HG02973 (cell line): ENCODE data around the gene NUBP1.
"Not testable (repeated sequence)": the region's sequence is repeated elsewhere in the genome, so short reads cannot be mapped to it uniquely, and the experiment has no call there.

Experiments used
- ATAC-seq: cut with Tn5 transposase; IDR thresholded peaks from one replicate; pipeline ENCODE4 v1.9.1; 2021; ENCODE audit warnings: moderate library complexity; ENCODE audit not compliant: unreplicated experiment

NUBP1 gene

GRCh38 chr16:10750793-10751192 is 7.2 kb downstream of the NUBP1 start:
- no peak for ATAC-seq

- ATAC-seq: no peak
Observed at GRCh38 chr16:10751291-10751697, 7.7 kb downstream of the NUBP1 start.

DNA sequence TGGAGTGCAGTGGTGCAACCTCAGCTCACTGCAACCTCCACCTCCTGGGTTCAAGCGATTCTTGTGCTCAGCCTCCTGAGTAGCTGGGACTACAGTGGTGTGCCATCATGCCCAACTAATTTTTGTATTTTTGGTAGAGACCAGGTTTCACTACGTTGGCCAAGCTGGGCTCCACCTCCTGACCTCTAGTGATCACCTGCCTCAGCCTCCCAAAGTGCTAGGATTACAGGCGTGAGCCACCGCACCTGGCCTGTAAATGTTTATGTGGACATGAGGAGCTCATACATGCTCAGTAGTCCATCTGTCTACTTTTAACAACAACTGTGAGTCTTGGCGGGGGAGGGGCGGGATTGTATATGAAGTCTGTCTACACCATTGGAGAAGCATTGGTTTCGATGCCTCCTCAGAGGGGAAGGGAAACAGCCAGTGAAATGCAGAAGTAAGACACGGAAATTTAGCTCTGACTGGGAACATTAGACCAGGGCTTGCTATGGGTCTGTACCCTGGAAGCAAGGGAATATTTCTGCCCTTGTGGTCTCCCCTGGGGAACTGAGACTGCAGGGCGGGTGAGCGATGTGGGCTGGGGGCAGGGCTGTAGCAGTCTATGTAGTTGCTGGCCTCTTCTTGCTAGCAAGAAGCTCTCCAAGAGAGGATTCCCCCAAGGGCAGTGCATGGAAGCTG is 9.3 kb downstream of the NUBP1 start:
- ATAC-seq: no peak

GRCh38 chr16:10753670-10754069 is 10.0 kb downstream of the NUBP1 start:
- ATAC-seq: no peak

GRCh38 chr16:10754941-10755340 is 11.3 kb downstream of the NUBP1 start:
- ATAC-seq: no peak

DNA sequence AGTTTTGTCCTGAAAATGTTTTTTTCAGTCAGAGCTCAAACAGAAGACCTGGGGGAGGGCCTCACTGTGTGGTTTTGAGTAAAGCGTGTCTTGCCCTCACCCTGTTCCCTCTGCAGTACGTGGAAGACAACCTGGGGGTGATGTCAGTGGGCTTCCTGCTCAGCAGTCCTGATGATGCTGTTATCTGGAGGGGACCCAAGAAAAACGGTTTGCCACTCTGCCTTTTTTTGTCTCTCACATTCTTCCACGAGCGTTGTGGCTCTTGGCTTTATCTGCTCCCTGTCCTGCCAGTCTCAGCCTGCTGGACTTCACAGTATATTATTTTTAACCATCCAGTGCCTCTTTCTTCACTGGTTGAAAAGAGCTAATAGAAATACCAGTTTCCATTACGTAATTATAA is 12.9 kb downstream of the NUBP1 start:
- no peak for ATAC-seq

GRCh38 chr16:10760858-10761257 is 17.2 kb downstream of the NUBP1 start:
- no peak for ATAC-seq

- ATAC-seq: no peak
Observed at GRCh38 chr16:10761373-10761772, 17.7 kb downstream of the NUBP1 start.

DNA sequence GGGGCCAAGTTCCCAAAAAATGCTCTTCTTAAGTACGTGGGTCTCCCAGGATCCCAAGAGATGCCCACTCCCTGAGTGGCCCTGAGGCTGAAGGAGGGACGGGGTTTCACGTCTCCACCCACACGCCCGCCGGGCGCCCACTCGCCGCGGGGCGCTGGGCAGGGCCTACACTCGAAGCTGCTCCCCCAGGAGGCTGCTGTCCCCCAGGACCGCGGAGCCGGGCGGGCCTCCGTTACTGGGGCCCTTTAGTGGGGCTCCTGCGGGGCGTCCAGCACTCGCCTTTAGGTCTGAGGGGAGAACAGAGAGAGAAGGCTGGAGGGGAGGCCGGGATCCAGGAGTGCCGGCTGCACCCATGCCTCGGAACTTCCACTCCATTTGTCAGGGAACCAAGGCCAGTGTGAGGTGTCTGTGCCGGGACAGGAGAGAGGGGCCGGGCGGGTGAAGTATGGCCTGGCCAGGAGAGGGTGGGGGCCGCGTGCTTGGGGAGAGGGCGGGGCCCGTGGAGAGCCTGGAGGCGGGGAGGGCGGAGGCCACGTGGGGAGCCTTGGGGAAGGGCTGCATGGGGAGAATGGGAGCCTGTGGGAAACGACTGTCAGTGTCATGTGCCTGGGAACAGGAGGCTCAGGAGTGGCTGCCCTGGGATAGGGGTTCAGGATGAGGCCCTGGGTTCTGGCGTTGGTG is 18.8 kb downstream of the NUBP1 start:
- no peak for ATAC-seq

- ATAC-seq: no peak
Observed at GRCh38 chr16:10763456-10763855, 19.8 kb downstream of the NUBP1 start.

GRCh38 chr16:10765772-10766171 is 22.1 kb downstream of the NUBP1 start:
- no peak for ATAC-seq

DNA sequence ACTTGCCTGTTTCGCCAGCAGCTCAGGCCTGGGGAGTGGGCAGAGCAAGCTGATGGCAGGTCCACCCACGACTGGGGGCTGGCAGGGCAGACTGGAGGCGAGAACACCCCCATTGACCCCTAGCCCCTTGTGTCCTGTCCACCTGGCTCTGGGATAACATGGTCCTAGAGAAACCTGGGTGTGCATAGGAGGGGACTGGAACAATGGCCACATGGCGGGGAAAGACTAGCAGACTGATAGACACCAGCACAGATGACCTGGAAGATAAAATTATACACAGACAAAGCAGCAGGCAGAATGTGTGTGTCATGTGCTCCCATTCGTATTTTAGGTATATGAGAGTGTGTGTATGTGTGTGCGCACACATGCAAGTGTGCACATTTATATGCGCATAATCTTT is 23.5 kb downstream of the NUBP1 start:
- no peak for ATAC-seq

DNA sequence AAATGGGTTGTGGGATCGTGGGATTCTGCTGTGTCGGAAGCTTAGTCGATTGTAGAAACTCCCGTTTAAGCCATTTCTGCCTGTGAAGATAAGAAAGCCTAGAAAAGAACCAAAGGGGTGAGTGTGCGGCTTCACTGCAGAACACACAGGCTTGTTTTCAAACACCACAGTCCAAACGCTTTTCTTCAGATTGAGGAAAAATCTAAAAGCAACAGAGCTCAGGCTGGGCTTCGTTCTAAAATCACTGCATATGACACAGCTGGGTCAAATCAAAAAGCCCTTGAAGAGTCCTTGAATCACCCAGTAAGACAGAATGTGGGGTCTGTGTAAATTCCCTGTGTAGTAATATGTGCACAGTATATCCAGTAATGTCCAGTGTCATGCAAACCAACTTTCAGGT is 25.7 kb downstream of the NUBP1 start:
- no peak for ATAC-seq

GRCh38 chr16:10770907-10771306 is 27.3 kb downstream of the NUBP1 start:
- no peak for ATAC-seq

DNA sequence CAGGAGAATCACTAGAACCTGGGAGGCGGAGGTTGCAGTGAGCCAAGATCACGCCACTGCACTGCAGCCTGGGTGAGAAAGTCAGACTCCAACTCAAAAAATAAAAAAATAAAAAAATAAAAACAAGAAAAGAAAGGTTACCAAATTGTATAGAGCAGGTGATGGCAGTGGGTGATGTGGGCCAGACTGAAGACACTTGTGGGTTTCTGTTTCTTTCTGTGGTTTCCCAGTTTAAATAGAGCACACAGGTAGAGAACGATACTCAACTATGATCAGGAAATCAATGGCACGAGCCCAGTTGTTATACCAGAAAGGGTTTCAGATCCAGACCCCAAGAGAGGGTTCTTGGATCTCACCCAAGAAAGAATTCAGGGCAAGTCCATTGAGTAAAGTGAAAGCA is 32.6 kb downstream of the NUBP1 start:
- ATAC-seq: peak; percentile 76

GRCh38 chr16:10776923-10777322 is 33.3 kb downstream of the NUBP1 start:
- ATAC-seq: not testable (repeated sequence)

DNA sequence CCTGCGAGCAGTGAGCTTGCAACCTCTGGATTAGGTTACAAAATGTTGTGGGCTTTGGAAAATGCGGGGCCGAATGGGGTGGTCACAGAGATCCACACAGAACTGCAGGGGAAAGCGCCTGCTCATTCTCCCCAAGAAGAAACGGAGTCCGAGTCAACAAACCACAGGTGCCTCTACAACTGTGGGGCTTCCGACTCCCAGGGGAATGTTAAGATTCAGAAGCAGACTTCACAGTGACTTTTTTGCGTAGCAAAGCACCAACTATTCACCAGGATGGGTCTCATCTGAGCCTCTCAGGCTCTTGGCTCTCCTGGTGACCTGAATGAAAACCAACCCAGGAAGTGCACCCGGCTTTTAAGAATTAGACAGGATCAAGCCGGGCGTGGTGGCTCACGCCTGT is 33.7 kb downstream of the NUBP1 start:
- no peak for ATAC-seq

- ATAC-seq: not testable (repeated sequence)
Observed at GRCh38 chr16:10779908-10780307, 36.3 kb downstream of the NUBP1 start.

DNA sequence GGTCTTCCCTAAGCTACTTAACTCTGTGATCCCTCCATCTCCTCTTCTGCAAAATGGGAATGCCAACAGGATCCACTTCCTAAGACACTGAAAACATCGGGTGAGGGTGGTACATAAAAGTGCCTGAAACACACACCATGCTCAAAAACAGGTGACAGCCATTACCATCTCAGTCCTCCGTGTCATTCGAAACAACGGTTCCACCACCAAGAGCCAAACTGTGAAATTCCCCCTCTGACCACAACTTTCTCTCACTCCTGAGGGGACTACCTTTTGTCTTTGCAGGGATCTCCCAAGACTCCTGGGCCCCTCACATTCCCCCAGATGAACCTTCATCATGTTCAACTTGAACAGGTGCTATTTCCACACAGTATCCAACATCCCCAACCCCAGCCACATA is 37.0 kb downstream of the NUBP1 start:
- no peak for ATAC-seq

GRCh38 chr16:10782628-10783027 is 39.0 kb downstream of the NUBP1 start:
- no peak for ATAC-seq

GRCh38 chr16:10787304-10787703 is 43.7 kb downstream of the NUBP1 start:
- no peak for ATAC-seq

DNA sequence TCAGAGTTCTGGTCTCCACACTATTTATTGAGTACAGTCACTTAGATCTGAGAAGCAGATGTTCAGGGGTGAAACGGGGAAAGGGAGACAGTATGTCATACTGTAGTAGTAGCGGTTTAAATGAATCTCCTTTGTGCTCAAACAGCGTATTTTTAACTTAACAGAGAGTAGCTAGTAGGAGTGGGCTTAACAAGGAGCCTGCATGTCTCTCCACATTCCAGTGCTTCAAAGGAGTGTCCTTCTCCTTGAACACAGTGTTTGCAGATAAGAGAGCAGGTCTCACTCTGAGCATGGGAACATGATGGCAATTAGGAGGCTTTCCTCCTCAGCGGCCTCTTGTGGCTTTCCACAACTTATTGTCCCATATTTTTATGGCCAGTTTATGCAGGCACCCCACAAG is 45.0 kb downstream of the NUBP1 start:
- ATAC-seq: not testable (repeated sequence)

DNA sequence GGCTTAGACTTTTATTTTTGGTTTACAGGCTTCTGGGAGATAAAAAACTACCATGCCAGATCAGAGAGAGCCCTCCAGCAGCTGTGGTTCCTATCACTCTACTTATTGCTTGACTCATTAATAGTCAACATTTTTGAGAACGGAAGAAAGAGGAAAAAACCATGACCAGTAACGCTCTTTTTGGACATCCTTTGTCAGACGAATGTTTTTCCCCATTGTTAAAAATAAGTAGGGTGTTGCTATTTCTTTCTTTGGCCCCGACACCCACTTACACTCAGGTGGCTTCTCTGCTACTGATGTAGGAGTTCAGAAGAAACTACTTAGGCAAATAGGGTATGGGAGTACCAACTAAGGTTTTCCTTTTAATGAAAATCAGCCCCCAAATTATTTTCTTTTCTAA is 47.4 kb downstream of the NUBP1 start:
- no peak for ATAC-seq
